ENCODE data around the gene SLC12A9. TPM values are rescaled to one million over a fixed set of nuclear protein-coding genes. Genes with fewer than 3 reads are reported as not detected.

SLC12A9 gene
- total and polyA plus RNA-seq, 2 of the 8 experiments (the other 6 are each of a cell fraction or from before 2014, with no cell fraction given): 31.4 to 40.1 TPM

GRCh38 chr7:100825751-100826513 lies 26.6 kb upstream of the SLC12A9 start (continued):
- no peak for TF ChIP-seq HDAC6 (IDR thresholded peaks at IDR 0.05; ENCODE audit: low read depth, low read length)
- no peak for TF ChIP-seq USF2 (IDR thresholded peaks at IDR 0.05; ENCODE audit: low read length)
